Suppressor macrophage (primary cell): ENCODE data around the gene DDB1.
A peak's percentile ranks its signal among the peaks of the same experiment; 100 is the strongest.

Experiments used
- DNase-seq, 4 experiments: peaks; one replicate each; pipeline ENCODE4 v3.0.0-alpha.2; 2020 to 2022

Gene DDB1

GRCh38 chr11:61356706-61357105, 23.8 kb upstream of the DDB1 start:
- peak in 1 of 4 experiments; percentile 19 for DNase-seq

GRCh38 chr11:61354208-61354607, 21.3 kb upstream of the DDB1 start:
- DNase-seq, result no peak

GRCh38 chr11:61353131-61354067, 20.5 kb upstream of the DDB1 start:
- DNase-seq, result peak in 3 of 4 experiments; percentile 40 to 67 (median 61)

- DNase-seq, result peak in 1 of 4 experiments; percentile 3
Observed at GRCh38 chr11:61352038-61352437, 19.1 kb upstream of the DDB1 start.

DNA sequence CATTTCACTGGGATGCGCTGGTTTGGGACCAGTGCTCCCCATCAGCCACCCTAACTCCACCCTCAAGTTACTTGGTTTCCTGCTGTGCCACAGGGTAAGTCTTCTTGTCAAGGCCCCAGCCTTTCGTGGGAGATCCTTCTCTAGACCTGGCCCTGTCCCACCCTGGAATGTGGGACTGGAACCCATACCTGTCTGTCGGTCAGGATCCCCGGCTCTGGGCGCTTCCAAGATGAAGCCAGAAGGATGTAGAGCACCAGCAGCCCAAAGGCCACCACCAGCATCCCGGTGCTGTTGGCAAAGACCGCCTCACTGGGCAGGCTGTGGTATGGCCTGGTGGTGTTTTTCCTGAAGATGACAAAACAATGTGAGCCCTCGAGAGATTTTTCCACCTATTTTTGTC, 17.9 kb upstream of the DDB1 start:
- DNase-seq, result no peak

GRCh38 chr11:61350336-61350735, 17.4 kb upstream of the DDB1 start:
- no peak for DNase-seq

DNA sequence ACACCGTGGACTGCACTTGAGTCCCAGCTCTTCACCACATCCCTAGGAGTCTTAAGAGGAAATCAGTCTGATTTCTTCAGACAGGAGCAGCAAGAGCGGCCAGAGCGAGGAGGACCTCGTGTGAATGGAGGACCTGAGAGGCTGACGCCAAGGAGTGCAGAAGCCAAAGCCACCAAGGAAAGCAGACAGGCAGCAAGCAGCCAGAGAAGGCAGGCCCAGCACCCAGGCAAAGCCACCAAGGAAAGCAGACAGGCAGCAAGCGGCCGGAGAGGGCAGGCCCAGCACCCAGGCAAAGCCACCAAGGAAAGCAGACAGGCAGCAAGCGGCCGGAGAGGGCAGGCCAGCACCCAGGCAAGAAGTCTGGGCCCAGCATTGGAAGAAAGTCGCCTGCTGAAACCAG, 17.0 kb upstream of the DDB1 start:
- peak in 1 of 4 experiments; percentile 2 for DNase-seq

GRCh38 chr11:61349189-61349751, 16.4 kb upstream of the DDB1 start:
- peak in 2 of 4 experiments; percentile 41 to 45 for DNase-seq

DNA sequence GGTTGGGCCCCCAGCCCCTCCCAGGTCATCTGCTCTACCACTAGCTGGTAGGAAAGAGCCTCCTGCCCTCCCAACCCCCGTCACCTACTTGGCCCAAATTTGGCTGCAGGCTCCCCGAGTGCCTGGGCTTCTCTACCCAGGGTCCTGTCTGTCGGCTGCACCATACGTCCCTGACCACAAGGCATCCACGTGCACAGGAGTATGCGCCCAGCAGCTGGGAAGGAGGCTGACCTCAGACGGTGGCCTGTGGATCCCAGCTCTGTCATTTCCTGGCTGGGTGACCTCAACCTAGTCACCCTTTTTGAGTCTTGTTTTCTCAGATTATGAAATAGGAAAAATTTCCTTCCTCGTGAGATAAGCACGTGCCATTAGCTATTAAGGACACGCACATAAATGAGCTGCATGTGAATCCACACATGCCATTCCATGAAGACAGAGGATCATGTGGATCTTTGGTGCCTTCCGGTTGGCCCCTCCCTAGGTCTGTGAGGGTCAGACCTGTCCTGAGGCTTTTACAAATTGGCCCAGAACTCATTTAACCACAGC, 15.1 kb upstream of the DDB1 start:
- DNase-seq, result peak; percentile 91 to 97 (median 93)

GRCh38 chr11:61345954-61346843, 13.3 kb upstream of the DDB1 start:
- peak in 3 of 4 experiments; percentile 43 to 58 (median 52) for DNase-seq

- peak in 1 of 4 experiments; percentile 17 for DNase-seq
Observed at GRCh38 chr11:61345170-61345610, 12.3 kb upstream of the DDB1 start.

- no peak for DNase-seq
Observed at GRCh38 chr11:61343792-61344745, 11.2 kb upstream of the DDB1 start.

GRCh38 chr11:61342207-61342803, 9.4 kb upstream of the DDB1 start:
- peak in 1 of 4 experiments; percentile 38 for DNase-seq

DNA sequence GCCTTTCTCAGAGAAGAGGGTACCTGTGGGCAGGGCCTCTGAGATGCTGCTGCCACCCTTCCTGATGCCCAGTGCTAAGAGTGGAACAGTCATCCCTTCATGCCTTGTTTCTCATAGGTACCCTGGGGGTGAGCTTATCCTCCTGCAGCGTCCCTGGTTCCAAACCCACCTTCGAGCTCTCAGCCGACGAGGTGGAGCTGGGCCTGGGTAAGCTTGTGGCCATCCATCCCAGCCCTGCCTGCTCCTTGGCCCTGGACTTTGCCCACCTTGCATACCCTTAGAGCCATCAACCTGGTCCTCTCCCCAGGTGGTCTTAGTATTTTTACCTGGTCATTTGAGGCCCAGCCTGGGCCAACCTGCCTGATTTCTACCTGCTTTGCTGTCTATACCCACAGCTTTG, 8.8 kb upstream of the DDB1 start:
- no peak for DNase-seq

GRCh38 chr11:61340979-61341378, 8.1 kb upstream of the DDB1 start:
- peak in 1 of 4 experiments; percentile 52 for DNase-seq

- no peak for DNase-seq
Observed at GRCh38 chr11:61339490-61339878, 6.6 kb upstream of the DDB1 start.

DNA sequence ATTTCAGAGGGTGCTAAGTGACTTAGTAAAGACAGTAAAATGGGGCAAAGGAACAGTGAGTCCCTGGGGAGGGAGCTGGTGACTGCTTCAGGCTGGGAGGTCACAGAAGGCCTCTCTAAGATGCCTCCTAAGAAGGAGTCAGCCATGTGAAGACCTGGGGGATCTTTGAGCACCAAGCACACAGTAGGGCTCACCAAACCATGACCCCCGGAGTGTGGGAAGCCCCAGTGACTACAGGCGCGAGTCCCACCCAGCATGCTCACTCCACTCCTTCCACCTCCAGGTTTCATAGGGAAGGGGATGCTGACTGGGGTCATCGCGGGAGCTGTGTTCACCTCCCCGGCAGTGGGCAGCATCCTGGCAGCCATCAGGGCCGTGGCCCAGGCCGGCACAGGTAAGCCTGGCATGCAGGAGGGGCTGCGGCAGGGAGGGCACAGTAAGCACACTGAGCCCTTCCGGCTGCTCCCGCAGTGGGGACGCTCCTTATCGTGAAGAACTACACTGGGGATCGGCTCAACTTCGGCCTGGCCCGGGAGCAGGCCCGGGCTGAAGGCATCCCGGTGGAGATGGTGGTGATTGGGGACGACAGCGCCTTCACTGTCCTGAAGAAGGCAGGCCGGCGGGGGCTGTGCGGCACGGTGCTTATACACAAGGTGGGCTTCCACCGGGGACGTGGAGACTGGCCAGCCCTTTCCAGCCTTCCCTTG, 6.0 kb upstream of the DDB1 start:
- no peak for DNase-seq

- peak in 1 of 4 experiments; percentile 49 for DNase-seq
Observed at GRCh38 chr11:61337706-61338470, 5.0 kb upstream of the DDB1 start.
